Panc1 (cell line): Measurements from ENCODE around the gene OR6A2. TPM values are rescaled to one million over a fixed set of nuclear protein-coding genes. Genes with fewer than 3 reads are reported as not detected.

Experiments used
- ATAC-seq: fragments of 200-7000 bp; cut with Tn5 transposase; 2 replicates; pipeline ENCODE4 v1.9.1; 2020; ENCODE audit warnings: mild to moderate bottlenecking, moderate library complexity
- Bru-seq: library from RNA; stranded (reverse); fragments of 400-500 nt; gene quantifications from one replicate; lab custom pipeline; 2021; lab: Mats Ljungman, UMichigan
- BruChase-seq, 2 experiments: library from RNA; stranded (reverse); fragments of 400-500 nt; gene quantifications; one replicate each; lab custom pipeline; 2021; lab: Mats Ljungman, UMichigan
- BruUV-seq: library from RNA; stranded (reverse); fragments of 400-500 nt; replicated peaks from 2 replicates; lab custom pipeline; 2021; lab: Mats Ljungman, UMichigan
- CTCF ChIA-PET: fragments of 300-600 bp; sonication (Branson Sonifier 250); formaldehyde crosslinking; loops from one replicate; lab custom pipeline; 2022; ENCODE audit warnings: antibody characterized with exemption; lab: Charles Lee
- POLR2A ChIA-PET: fragments of 300-600 bp; sonication (Branson Sonifier 250); formaldehyde crosslinking; loops from one replicate; lab custom pipeline; 2022; ENCODE audit warnings: antibody characterized with exemption; lab: Charles Lee
- DNase-seq: peaks from one replicate; pipeline ENCODE4 v3.0.0-alpha.2; 2010; ENCODE audit warnings: low read depth, low spot score
- H3K27ac ChIP-seq: 2 replicates; pipeline ENCODE4 v1.5.1; 2011; ENCODE audit warnings: mild to moderate bottlenecking, low read length, inconsistent platforms
- H3K27me3 ChIP-seq: fragments of 200-500 bp; sonication (Bioruptor generic); 2 replicates; pipeline ENCODE4 v1.6.0; 2014; ENCODE audit warnings: low read length, inconsistent platforms; ENCODE audit not compliant: control insufficient read depth, insufficient read depth
- H3K36me3 ChIP-seq: fragments of 200-500 bp; sonication (Bioruptor generic); 2 replicates; pipeline ENCODE4 v1.5.1; 2014; ENCODE audit warnings: inconsistent platforms, mild to moderate bottlenecking, low read length, moderate library complexity; ENCODE audit not compliant: control insufficient read depth, insufficient read depth
- H3K4me1 ChIP-seq: 2 replicates; pipeline ENCODE4 v1.5.1; 2011; ENCODE audit warnings: inconsistent platforms, mild to moderate bottlenecking, low read length, moderate library complexity; ENCODE audit not compliant: control insufficient read depth, insufficient read depth
- H3K4me3 ChIP-seq, 2 experiments: 2 replicates each; pipeline ENCODE4 v1.5.1; 2011 to 2012; ENCODE audit warnings: low read depth in 2 of 2, low read length in 2 of 2, mild to moderate bottlenecking in 2 of 2, inconsistent platforms in 1 of 2, moderate library complexity in 1 of 2
- H3K9me3 ChIP-seq: fragments of 200-500 bp; sonication (Bioruptor generic); 2 replicates; pipeline ENCODE4 v1.5.1; 2014; ENCODE audit warnings: low read depth, mild to moderate bottlenecking, inconsistent platforms, low read length, moderate library complexity; ENCODE audit not compliant: control insufficient read depth, insufficient read depth
- POLR2AphosphoS5 ChIP-seq: IDR thresholded peaks from 2 replicates; pipeline ENCODE4 v1.6.1; 2012; ENCODE audit warnings: mild to moderate bottlenecking, low read depth, low read length, moderate library complexity
- SIN3A ChIP-seq: IDR thresholded peaks from 2 replicates; pipeline ENCODE4 v1.6.1; 2012; ENCODE audit warnings: low read depth, mild to moderate bottlenecking, low read length, moderate library complexity, borderline replicate concordance; ENCODE audit not compliant: insufficient read depth
- TCF7L2 ChIP-seq: IDR thresholded peaks from 2 replicates; pipeline ENCODE4 v1.6.1; 2011; ENCODE audit warnings: mild to moderate bottlenecking, low read depth, low read length, inconsistent platforms
- in situ Hi-C: cut with HindIII; loops from 2 replicates; pipeline ENCODE4 v1.10.0; 2016; ENCODE audit warnings: low sequenced_read_pairs, low pct_unique_long_range_greater_than_20kb
- intact Hi-C: fragments of 100-400 bp; cut with micrococcal nuclease; formaldehyde crosslinking; loops from one replicate; pipeline ENCODE4 v1.10.0; 2022; ENCODE audit not compliant: unreplicated experiment
- long read RNA-seq: library from polyadenylated mRNA; unstranded; transcript quantifications from one replicate; pipeline ENCODE4 v2.0.0, GENCODE V29; 2021; ENCODE audit not compliant: unreplicated experiment
- polyA plus RNA-seq: library from polyadenylated mRNA; unstranded; fragments of >200 nt; gene quantifications from one replicate; pipeline ENCODE4 v1.2.1, GENCODE V29; 2012; ENCODE audit warnings: missing spikeins; ENCODE audit not compliant: insufficient read length
- total RNA-seq: library from RNA; stranded (reverse); gene quantifications from one replicate; pipeline ENCODE4 v1.2.1, GENCODE V29; 2021; ENCODE audit not compliant: unreplicated experiment
- TF ChIP-seq, protein P1 (sequence below), 2 experiments: IDR thresholded peaks; 2 replicates each; pipeline ENCODE4 v1.6.1; 2011 to 2012; ENCODE audit warnings: low read depth in 2 of 2, control low read depth in 1 of 2, low read length in 1 of 2, mild to moderate bottlenecking in 1 of 2, moderate library complexity in 1 of 2; ENCODE audit not compliant: insufficient read depth in 1 of 2
- TF ChIP-seq, protein P2 (sequence below): fragments of 450-650 bp; IDR thresholded peaks from 2 replicates; pipeline ENCODE4 v1.5.1; 2017; ENCODE audit warnings: mild to moderate bottlenecking

The OR6A2 gene
- total RNA-seq (0.15 TPM), Bru-seq, nascent RNA (percentile 51 among the genes with signal in this experiment), BruChase-seq, experiment 1, labeled RNA remaining after a 2-hour chase (percentile 64 among the genes with signal in this experiment), BruChase-seq, experiment 2, labeled RNA remaining after a 6-hour chase (percentile 54 among the genes with signal in this experiment)
- polyA plus RNA-seq: not detected
- long read RNA-seq: 0 reads

DNA sequence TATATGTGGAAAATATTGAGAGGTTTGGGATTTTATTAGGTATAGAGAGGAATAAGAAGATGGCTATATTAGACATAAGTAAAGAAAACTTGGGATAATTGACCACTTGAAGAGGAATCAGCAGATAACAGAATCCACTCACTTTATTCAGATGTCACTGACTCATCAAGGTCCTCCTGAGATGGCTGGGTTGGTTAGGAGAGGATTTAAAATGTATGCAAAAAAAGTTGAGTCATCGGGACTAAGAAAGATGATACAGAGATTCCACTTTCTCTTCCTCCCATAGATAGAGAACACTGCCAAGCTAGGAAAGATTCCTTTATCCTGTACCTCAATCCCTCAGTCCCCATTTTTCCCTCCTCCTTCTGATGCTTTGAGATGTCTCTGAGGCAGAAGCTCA lies at the start of gene OR6A2:
Gene OR6A2 (minus strand): TSS at position 288 of the 400 bp plus-strand sequence. CDS start 3,981 bp downstream, outside the sequence.
- no peak for ATAC-seq
- H3K4me1 ChIP-seq: no peaks in the 10 kb centered on the region
- intact Hi-C loops: no loop called here
- BruUV-seq: no TSS peak
- ChIA-PET CTCF (no interaction called here), POLR2A (no interaction called here)
- H3K36me3 ChIP-seq: no peaks in the 10 kb centered on the region
- no peak within 1 kb of the TSS for H3K27ac ChIP-seq
- in situ Hi-C loops: no loop called here
- TF ChIP-seq SIN3A: no peak
- no peak for TF ChIP-seq TCF7L2
- TF ChIP-seq, protein P1, sequence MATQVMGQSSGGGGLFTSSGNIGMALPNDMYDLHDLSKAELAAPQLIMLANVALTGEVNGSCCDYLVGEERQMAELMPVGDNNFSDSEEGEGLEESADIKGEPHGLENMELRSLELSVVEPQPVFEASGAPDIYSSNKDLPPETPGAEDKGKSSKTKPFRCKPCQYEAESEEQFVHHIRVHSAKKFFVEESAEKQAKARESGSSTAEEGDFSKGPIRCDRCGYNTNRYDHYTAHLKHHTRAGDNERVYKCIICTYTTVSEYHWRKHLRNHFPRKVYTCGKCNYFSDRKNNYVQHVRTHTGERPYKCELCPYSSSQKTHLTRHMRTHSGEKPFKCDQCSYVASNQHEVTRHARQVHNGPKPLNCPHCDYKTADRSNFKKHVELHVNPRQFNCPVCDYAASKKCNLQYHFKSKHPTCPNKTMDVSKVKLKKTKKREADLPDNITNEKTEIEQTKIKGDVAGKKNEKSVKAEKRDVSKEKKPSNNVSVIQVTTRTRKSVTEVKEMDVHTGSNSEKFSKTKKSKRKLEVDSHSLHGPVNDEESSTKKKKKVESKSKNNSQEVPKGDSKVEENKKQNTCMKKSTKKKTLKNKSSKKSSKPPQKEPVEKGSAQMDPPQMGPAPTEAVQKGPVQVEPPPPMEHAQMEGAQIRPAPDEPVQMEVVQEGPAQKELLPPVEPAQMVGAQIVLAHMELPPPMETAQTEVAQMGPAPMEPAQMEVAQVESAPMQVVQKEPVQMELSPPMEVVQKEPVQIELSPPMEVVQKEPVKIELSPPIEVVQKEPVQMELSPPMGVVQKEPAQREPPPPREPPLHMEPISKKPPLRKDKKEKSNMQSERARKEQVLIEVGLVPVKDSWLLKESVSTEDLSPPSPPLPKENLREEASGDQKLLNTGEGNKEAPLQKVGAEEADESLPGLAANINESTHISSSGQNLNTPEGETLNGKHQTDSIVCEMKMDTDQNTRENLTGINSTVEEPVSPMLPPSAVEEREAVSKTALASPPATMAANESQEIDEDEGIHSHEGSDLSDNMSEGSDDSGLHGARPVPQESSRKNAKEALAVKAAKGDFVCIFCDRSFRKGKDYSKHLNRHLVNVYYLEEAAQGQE (IDR thresholded peaks at IDR 0.05; ENCODE audit: insufficient read depth in 1 of 2, low read depth in 2 of 2, low read length in 1 of 2): no peak
- no peak for TF ChIP-seq POLR2AphosphoS5
- TF ChIP-seq, protein P2, sequence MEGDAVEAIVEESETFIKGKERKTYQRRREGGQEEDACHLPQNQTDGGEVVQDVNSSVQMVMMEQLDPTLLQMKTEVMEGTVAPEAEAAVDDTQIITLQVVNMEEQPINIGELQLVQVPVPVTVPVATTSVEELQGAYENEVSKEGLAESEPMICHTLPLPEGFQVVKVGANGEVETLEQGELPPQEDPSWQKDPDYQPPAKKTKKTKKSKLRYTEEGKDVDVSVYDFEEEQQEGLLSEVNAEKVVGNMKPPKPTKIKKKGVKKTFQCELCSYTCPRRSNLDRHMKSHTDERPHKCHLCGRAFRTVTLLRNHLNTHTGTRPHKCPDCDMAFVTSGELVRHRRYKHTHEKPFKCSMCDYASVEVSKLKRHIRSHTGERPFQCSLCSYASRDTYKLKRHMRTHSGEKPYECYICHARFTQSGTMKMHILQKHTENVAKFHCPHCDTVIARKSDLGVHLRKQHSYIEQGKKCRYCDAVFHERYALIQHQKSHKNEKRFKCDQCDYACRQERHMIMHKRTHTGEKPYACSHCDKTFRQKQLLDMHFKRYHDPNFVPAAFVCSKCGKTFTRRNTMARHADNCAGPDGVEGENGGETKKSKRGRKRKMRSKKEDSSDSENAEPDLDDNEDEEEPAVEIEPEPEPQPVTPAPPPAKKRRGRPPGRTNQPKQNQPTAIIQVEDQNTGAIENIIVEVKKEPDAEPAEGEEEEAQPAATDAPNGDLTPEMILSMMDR: no peak
- H3K4me3 ChIP-seq: no peak within 1 kb of the TSS
- peaks cover 6% of the 10 kb centered on the region; the same call in 1 of the 2 replicates for H3K27me3 ChIP-seq
- DNase-seq: no peak
- no peaks in the 10 kb centered on the region for H3K9me3 ChIP-seq

DNA sequence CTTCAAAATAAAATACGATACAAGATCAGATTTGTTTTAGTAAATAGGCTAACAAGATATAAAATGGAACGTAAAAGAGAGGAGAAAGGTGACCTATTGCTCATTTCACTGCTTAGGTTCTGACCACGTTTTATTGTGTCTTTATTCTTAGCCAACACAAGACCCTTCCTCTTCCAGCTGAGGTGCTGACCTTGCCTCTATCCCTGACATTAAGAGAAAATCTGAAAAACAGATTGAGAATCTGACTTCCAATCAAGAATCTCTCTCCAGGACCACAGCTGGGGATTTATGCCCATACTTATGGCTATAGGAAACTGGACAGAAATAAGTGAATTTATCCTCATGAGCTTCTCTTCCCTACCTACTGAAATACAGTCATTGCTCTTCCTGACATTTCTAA lies 45.9 kb upstream of the OR6A2 start, which contains the start of gene OR10A5:
Gene OR10A5 (plus strand): TSS at position 301 of the 400 bp plus-strand sequence. CDS start 0 bp downstream, at position 301.
- CTCF ChIA-PET: no interaction called here

More for the DNA sequence above, 45.9 kb upstream of the OR6A2 start, which contains the start of gene OR10A5:
- POLR2A ChIA-PET: no interaction called here
- H3K27ac ChIP-seq: no peak within 1 kb of the TSS
- H3K27me3 ChIP-seq: no peaks in the 10 kb centered on the region
- no TSS peak for BruUV-seq
- no peaks in the 10 kb centered on the region for H3K36me3 ChIP-seq
- H3K4me1 ChIP-seq: no peaks in the 10 kb centered on the region
- DNase-seq (no peak), ATAC-seq (no peak)
- in situ Hi-C loops (no loop called here), intact Hi-C loops (no loop called here)
- no peak within 1 kb of the TSS for H3K4me3 ChIP-seq
- TF ChIP-seq, protein P2: no peak
- TF ChIP-seq TCF7L2: no peak
- TF ChIP-seq, protein P1 (IDR thresholded peaks at IDR 0.05; ENCODE audit: insufficient read depth in 1 of 2, low read depth in 2 of 2, low read length in 1 of 2): no peak
- no peak for TF ChIP-seq SIN3A
- no peak for TF ChIP-seq POLR2AphosphoS5
- no peaks in the 10 kb centered on the region for H3K9me3 ChIP-seq
